GM21717 (cell line): Measurements from ENCODE around the gene C16orf90.
"Not testable (repeated sequence)": the region's sequence is repeated elsewhere in the genome, so short reads cannot be mapped to it uniquely, and the experiment has no call there.

Experiments used
- ATAC-seq: cut with Tn5 transposase; IDR thresholded peaks from one replicate; pipeline ENCODE4 v1.9.1; 2021; ENCODE audit warnings: mild to moderate bottlenecking, moderate library complexity; ENCODE audit not compliant: unreplicated experiment

The C16orf90 gene

DNA sequence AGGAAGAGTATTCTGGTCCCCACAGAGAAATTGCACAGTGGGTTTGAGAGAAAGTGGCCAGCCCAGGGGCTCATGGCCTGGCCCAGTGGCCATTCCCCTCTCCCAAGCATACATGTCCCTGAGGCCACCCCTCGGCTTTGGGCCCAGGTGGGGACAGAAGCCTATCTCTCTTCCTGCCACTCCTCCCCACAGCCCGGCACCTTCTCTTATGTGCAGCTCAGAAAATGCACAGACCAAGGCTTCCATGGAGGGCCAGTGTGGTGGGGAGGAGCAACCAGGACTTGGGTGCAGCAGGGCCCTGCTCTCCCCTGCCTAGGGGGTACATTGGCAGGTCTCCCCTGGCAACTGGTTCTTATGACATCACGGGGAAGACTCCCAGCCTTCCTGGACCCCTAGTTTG is at the start of gene C16orf90:
Gene C16orf90 (minus strand): TSS at position 314 of the 400 bp plus-strand sequence. CDS start 68 bp downstream, at position 246.
- no peak for ATAC-seq

GRCh38 chr16:3542601-3543373 is 47.5 kb upstream of the C16orf90 start:
- no peak for ATAC-seq

DNA sequence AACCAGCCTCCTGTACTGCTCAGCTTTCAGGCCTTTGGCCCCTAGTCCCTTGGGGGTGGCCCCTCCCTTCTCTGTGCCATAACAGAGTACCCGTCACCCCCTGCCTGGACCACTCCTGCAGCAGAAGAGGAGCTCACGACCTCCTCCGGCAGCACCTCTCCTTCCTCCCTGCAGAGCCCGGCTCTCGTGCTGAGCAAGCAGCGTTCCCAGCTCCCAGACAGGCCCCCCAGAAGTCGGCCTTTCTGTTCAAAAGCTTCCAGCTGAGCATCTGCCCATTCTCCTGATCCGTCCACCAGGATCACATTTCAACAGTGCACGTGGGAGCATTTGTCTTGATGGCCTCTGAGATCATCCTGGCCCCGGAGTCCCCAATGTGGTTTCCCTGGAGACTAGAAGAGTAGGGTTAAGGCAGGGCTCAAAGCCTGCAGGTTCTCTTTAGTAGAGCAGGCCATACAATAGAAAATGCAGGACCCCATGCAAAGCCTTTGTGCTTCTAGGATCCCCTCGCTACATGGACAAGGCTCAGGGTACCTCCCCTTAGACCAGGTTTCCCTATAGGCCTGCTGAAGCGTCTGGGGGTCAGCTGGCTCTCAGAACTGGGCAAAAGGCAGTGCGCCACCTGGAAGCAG is 46.4 kb upstream of the C16orf90 start:
- ATAC-seq = no peak

- ATAC-seq = no peak
These were observed 42.9 kb upstream of the C16orf90 start for GRCh38 chr16:3538222-3538621.

- ATAC-seq = no peak
These were observed 41.6 kb upstream of the C16orf90 start for GRCh38 chr16:3536851-3537250.

DNA sequence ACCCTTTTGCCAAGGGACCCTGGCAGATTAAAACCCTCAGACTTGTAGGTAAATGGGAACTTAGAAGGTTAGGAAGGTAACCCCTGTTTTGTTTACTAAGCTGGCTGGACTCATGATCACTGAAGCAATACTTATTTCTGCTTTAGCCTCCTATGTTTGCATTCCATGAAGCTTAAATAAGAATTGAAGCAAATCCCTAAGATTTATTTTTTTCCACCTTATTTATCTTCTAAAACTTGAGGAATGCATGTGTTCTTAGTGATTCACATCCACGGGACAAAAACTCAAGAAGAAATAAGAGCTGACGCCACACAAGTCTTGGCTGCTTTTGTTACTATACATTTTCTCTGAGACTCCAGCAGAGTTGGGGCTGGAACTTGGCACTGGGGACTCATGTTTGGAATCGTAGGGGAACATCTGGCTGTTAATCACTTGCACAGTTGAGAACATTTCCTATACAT is 41.0 kb upstream of the C16orf90 start:
- ATAC-seq = no peak

DNA sequence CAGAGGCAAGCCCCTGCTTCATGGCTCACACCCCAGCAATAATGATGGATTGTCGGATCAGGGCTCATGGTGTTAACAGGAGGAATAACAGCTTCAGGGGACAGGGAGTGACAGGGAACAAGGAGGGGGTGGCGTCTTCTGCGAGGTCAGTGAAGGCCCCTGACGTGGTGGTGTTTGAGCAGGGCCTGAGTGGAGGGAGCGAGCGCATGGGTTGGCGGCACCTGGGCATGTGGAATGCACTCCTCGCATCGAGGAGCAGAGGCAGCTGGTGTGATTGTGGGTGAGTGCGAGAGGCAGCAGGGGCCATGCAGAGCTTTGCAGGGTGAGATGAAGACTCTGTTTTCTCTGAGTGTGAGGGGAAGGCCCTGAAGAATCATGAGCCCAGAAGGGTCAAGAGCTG is 38.8 kb upstream of the C16orf90 start:
- ATAC-seq = no peak

DNA sequence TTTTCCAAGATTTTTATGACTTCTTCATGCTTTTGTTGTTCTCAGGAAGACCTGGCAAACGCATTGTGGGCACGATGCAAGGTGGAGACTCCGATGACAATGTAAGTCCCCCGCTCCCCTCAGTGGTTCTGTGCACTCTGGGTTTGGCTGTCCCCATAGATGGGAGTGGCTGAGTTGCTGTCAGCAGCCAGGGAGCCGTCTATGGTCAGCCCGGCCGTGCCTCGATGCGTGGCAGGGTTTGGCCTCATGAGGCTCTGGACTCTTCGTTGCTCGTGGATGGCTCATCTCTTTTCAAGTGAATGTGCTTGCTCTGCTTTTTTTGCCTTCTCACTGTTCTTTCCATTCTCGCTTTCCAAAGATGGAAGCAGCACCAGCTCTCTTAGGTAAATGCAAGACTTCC is 37.5 kb upstream of the C16orf90 start:
- ATAC-seq = no peak

DNA sequence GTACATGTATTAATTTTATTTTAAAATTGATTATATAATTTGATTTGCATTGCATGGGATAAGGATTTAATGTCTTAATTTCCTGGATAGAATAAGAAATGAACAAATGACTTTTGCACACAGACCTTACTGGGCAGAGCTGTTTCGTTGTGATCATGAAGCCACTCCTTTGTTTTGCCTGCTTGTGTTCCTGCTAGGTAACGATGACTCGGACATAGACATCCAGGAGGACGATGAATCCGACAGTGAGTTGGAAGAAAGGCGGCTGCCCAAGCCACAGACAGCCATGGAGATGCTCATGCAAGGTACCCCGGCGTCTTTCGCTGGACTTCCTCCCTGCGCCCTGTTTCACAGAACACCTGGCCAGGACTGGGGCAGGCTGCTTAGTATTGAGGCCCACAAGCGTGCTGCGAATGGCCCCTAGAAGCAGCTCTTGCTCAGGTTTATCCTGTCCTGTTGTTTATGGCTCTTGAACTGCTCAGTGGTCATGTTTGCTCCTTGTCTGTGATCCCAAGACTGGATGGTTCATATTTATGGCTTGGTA is 35.2 kb upstream of the C16orf90 start:
- no peak for ATAC-seq

- no peak for ATAC-seq
These were observed 33.9 kb upstream of the C16orf90 start for GRCh38 chr16:3529175-3529574.

DNA sequence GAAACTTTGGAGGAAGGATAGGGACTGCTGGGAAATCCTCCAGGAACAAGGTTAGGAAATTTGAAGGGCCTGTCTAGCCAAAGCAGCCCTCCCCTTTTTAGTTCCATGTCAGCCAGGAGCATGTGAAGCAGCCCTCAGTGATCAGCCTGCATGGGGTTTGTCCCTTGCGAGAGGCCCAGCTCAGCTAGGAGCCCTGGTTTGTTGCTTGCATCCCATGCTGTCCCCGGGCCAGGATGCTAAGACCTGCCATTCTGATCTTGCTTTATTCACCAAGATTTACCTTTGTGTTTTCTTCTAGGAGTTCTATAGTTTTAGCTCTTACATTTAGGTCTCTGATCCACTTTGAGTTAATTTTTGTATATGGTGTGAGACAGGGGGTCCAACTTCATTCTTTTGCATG is 33.1 kb upstream of the C16orf90 start:
- ATAC-seq = no peak

DNA sequence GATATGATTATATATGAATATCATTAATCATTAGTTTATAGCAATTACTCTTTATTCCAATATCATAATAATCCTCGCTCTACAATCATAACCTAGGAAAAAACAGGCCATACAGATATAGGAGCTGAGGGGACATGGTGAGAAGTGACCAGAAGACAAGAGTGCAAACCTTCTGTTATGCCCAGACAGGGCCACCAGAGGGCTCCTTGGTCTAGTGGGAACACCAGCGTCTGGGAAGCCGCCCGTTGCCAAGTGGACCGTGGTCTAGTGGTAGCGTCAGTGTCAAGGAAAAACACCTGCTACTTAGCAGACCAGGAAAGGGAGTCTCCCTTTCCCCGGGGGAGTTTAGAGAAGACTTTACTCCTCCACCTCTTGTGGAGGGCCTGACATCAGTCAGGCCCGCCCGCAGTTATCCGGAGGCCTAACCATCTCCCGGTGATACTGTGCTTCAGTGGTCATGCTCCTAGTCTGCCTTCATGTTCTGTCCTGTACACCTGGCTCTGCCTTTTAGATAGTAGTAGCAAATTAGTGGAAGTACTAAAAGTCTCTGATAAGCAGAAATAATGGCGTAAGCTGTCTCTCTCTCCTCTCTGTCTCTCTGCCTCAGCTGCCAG is 32.0 kb upstream of the C16orf90 start:
- ATAC-seq = not testable (repeated sequence)

GRCh38 chr16:3525951-3526350 is 30.7 kb upstream of the C16orf90 start:
- ATAC-seq = no peak

DNA sequence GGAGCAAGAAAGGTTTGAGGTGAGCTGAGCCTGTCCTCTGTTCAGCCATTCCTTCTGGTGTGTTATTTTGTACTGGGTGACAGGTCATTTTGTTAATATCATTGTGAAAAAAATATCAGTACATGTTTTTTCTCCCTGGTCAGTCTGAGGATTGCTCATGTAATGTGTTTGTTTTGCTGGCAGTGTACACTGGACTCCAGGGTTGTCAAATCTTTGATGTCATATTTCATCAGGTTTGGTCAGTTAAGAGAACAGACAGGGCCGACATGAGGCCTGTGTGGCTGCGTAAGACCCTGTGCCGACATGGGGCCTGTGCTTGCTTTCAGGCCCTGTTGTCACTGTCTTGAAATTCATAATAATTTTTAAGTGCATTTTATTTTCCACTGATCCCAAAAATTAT is 28.0 kb upstream of the C16orf90 start:
- no peak for ATAC-seq

- no peak for ATAC-seq
These were observed 25.6 kb upstream of the C16orf90 start for GRCh38 chr16:3520841-3521240.

DNA sequence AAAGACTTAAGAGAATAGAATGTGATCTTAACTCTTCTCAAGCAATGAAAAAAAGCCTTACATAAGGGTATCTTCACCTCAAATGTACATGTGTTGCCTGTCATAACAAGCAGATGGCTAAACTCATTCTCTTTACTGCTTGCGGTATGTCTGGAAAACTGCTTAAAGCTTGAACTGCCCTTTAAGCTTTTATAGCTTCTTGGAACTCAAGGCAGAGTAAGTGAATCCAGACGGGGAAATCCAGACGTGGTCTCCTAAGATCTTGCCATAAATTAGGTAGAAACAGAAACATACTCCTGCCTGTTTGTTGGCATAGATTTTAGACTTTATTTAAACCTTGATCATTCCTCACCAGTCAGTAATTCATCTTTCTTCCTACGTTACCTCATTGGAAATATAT is 25.1 kb upstream of the C16orf90 start:
- no peak for ATAC-seq

DNA sequence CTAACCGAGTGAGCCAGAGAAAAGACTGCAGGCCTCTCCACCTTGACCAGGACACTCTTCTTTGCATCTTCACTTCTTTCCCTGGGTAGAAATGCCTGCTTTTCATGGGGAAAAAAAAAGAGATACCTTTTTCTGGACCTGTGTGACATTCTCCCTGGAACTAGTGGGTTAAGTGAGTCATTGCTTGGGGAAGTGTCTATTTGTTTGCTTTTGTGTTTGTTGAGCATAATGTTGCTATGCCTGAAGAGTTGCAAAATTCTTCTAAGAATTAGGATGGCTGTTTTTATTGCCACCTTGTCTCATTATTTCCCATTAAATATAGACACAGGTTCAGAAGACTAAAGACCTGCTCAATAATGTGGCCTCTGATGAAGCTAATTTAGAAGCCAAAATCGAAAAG is 24.3 kb upstream of the C16orf90 start:
- no peak for ATAC-seq

GRCh38 chr16:3518986-3519348 is 23.7 kb upstream of the C16orf90 start:
- ATAC-seq = no peak

DNA sequence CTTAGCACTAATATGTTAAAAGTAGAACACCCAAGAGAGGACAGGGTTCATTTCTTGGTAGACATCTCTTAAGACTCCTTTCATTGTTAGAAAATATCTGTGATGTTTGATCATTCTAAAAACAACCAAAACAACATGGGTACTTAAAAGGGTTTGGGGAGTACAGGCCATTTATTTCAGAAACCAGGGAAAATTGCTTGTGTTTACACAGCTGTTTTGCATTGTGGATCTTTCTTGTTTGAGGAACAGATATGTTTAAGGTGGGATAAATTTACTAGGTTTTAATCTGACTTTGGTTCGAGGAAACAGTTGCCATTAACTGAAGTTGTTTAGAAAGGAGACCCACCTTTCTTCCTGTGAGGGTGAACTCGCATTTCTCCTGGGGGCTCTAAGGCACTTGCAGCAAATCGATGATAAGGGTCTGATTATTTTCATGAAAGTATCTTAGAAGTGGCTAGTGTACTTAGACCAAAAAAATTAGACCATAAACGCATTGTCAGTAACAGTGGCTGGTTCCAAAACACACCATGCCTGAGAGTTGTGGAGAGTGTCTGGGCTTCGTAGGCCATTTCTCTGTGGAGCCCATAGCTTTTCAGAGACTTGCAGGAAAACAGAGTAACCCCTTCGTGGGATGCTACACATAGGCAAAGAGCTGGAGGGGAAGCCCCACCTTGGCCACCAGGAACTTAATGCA is 23.1 kb upstream of the C16orf90 start:
- ATAC-seq = no peak

GRCh38 chr16:3515897-3516296 is 20.6 kb upstream of the C16orf90 start:
- no peak for ATAC-seq

GRCh38 chr16:3514621-3515020 is 19.3 kb upstream of the C16orf90 start:
- no peak for ATAC-seq
